ENCODE data around the gene ALKAL2.
A peak's percentile ranks its signal among the peaks of the same experiment; 100 is the strongest.

ALKAL2 gene

GRCh38 chr2:268323-268722 is 19.6 kb downstream of the ALKAL2 start:
- Mint-ChIP-seq H3K9me3 (no peaks in the 10 kb centered on the region), H3K4me3 (no peak overlapping the region), H3K4me1 (ENCODE audit: low read depth) (peaks cover 63% of the 10 kb centered on the region), H3K27ac (no peak overlapping the region), H3K36me3 (ENCODE audit: low read depth) (peaks cover 82% of the 10 kb centered on the region), H3K27me3 (no peaks in the 10 kb centered on the region)
- DNase-seq, result no peak

- Mint-ChIP-seq H3K36me3 (ENCODE audit: low read depth) (peaks cover 77% of the 10 kb centered on the region), H3K27ac (peak within 1 kb of the TSS; percentile 97), H3K4me3 (peak within 1 kb of the TSS; percentile 97), H3K4me1 (ENCODE audit: low read depth) (peaks cover 50% of the 10 kb centered on the region), H3K9me3 (no peaks in the 10 kb centered on the region), H3K27me3 (no peaks in the 10 kb centered on the region)
- DNase-seq, result peak; percentile 96
Observed at GRCh38 chr2:264493-265468, 23.1 kb downstream of the ALKAL2 start, which contains the start of gene ACP1. ACP1 (plus strand) TSS chr2:264947; CDS start chr2:264965, 18 bp downstream.

- Mint-ChIP-seq H3K4me1 (ENCODE audit: low read depth) (peaks cover 45% of the 10 kb centered on the region), H3K9me3 (peaks cover 2% of the 10 kb centered on the region), H3K27me3 (no peaks in the 10 kb centered on the region), H3K4me3 (peak within 1 kb of the TSS; percentile 97), H3K36me3 (ENCODE audit: low read depth) (peaks cover 75% of the 10 kb centered on the region), H3K27ac (peak within 1 kb of the TSS; percentile 97)
- peak; percentile 67 for DNase-seq
Observed at GRCh38 chr2:263774-264492, 24.0 kb downstream of the ALKAL2 start, which contains the start of gene SH3YL1. SH3YL1 (minus strand) TSS chr2:264032; CDS start chr2:263984, 48 bp downstream.

DNA sequence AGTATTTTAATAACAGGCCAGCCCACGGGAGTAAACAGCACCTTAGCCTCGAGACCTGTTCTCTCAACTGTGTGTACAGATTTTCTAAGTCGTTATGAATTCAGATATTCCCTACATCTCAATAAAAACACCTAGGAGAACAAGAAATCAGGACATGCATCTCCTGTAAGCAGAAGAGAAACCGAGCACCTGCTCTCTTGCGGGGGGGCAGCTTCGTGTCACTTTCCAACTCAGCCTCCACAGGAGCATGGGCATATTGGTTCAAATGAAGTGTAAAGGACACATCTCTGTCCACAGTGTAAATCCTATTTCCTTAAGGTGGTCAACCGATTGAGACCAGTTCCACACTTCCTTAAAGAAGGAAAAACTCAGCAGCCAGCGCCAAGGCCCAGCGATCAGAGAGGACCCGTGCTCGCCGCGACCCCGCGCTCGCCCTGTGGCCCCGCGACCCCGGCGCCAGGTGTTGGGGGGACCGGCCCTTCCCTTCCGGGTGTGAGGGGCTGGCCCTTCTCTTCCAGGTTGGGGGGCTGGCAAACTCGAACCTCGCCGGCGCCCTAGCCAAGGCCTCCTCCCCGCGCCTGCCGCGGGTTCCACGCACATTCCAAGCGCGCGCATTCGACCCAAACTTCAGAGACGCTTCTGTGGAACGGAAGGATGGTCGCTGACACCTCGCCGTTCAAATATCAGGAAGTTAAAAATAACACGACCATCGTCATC is 24.7 kb downstream of the ALKAL2 start:
- peaks cover 75% of the 10 kb centered on the region for H3K36me3 Mint-ChIP-seq (ENCODE audit: low read depth)
- H3K27me3 Mint-ChIP-seq, result no peaks in the 10 kb centered on the region
- H3K9me3 Mint-ChIP-seq, result peaks cover 9% of the 10 kb centered on the region
- peak overlapping the region; percentile 97 for H3K4me3 Mint-ChIP-seq
- peak overlapping the region; percentile 82 for H3K27ac Mint-ChIP-seq
- no peak for DNase-seq
- H3K4me1 Mint-ChIP-seq (ENCODE audit: low read depth), result peaks cover 38% of the 10 kb centered on the region

DNA sequence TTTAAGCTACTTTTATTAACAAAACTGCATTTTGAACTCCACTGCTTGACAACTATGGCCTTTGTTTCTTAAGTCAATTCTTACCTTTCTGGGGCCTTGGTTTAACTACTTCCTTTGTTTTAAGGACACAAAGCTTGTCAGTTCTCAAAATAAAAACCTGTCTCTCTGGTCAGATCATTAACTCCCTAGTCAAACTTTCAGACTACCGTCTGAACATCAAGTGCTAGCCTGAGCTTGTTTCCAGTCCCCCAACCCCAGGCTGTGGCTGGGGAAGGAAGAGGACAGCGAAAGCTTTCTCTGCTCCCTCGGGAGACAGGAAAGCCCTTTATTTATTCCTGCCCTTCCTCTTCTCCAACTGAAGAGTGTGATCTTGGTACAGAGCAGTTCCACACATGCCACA is 25.8 kb downstream of the ALKAL2 start:
- H3K4me1 Mint-ChIP-seq (ENCODE audit: low read depth), result peaks cover 27% of the 10 kb centered on the region
- H3K36me3 Mint-ChIP-seq (ENCODE audit: low read depth), result peaks cover 68% of the 10 kb centered on the region
- DNase-seq, result no peak
- H3K27ac Mint-ChIP-seq, result no peak overlapping the region
- no peak overlapping the region for H3K4me3 Mint-ChIP-seq
- H3K27me3 Mint-ChIP-seq, result no peaks in the 10 kb centered on the region
- H3K9me3 Mint-ChIP-seq, result peaks cover 14% of the 10 kb centered on the region

- DNase-seq, result no peak
- Mint-ChIP-seq H3K4me1 (ENCODE audit: low read depth) (peaks cover 14% of the 10 kb centered on the region), H3K27ac (no peak overlapping the region), H3K4me3 (no peak overlapping the region), H3K36me3 (ENCODE audit: low read depth) (peaks cover 54% of the 10 kb centered on the region), H3K9me3 (peaks cover 14% of the 10 kb centered on the region), H3K27me3 (no peaks in the 10 kb centered on the region)
Observed at GRCh38 chr2:260507-261161, 27.3 kb downstream of the ALKAL2 start.

DNA sequence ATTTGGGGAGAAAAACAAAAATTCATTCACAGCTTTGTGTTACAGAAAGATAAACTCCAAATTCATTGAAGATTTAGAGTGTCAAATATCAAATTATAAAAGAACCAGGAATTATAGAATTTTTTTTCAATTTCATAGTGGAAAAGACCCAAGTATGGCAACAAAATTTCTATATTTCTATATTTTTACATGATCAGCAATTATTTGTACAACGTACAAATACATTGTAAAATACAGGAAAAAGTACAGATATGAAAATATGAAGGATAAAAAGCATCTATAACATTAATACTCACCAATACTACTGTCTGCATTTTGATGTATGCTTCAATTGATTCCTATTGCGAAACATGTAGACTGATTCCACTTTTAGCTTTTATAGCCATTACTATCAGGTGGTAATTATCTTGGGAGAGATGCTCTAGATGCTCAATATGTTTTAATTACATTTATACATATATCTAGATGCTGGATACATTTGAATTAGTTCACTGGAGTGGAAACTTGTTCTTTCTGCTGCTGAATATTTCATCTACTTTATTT is 28.0 kb downstream of the ALKAL2 start:
- H3K4me3 Mint-ChIP-seq, result no peak overlapping the region

DNA sequence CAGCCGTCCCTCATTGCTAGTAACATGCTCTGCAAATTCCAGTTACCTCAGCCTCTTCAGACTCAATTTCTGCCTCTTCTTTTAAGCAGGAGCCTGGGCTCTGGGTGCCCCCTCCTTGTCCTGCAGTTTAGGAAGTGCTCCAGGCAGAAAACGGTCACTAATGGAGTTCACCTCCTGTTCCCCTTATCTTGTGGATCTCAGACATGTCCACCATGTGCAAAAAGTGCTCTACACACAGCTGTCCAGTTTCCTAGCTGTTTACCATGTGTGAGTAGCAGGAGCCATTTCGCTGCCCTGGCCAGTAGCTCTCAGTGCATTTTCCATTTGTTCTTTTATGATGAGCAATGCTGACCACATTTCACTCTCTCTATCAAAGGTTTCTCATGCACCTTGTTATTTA is 29.0 kb downstream of the ALKAL2 start:
- Mint-ChIP-seq H3K27ac (no peak overlapping the region), H3K4me1 (ENCODE audit: low read depth) (peaks cover 13% of the 10 kb centered on the region), H3K9me3 (peaks cover 14% of the 10 kb centered on the region), H3K27me3 (no peaks in the 10 kb centered on the region), H3K36me3 (ENCODE audit: low read depth) (peaks cover 45% of the 10 kb centered on the region), H3K4me3 (no peak overlapping the region)
- no peak for DNase-seq

More for the DNA sequence above, 28.0 kb downstream of the ALKAL2 start:
- H3K27ac Mint-ChIP-seq, result no peak overlapping the region
- no peaks in the 10 kb centered on the region for H3K27me3 Mint-ChIP-seq
- peaks cover 47% of the 10 kb centered on the region for H3K36me3 Mint-ChIP-seq (ENCODE audit: low read depth)
- H3K4me1 Mint-ChIP-seq (ENCODE audit: low read depth), result peaks cover 13% of the 10 kb centered on the region
- DNase-seq, result no peak
- peaks cover 14% of the 10 kb centered on the region for H3K9me3 Mint-ChIP-seq

- Mint-ChIP-seq H3K36me3 (ENCODE audit: low read depth) (peaks cover 40% of the 10 kb centered on the region), H3K27me3 (no peaks in the 10 kb centered on the region), H3K27ac (no peak overlapping the region), H3K9me3 (peaks cover 14% of the 10 kb centered on the region), H3K4me1 (ENCODE audit: low read depth) (peaks cover 7% of the 10 kb centered on the region), H3K4me3 (no peak overlapping the region)
- DNase-seq, result no peak
Observed at GRCh38 chr2:257842-258241, 30.0 kb downstream of the ALKAL2 start.

DNA sequence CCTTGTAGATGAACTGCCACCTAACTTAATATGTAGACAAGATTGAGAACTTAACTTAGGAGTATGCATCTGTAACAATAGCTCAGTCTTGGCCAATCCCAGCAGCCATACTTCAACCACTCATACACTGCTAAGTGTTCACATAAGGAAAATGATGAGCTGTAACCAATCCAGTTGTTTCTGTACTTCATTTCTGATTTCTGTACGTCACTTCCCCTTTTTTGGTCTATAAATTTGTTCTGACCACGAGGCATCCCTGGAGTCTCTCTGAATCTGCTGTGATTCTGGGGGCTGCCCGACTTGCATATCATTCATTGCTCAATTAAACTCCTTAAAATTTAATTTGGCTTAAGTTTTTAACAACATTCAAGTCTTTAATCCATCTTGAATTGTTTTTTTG is 30.5 kb downstream of the ALKAL2 start:
- Mint-ChIP-seq H3K27me3 (no peaks in the 10 kb centered on the region), H3K4me1 (ENCODE audit: low read depth) (peaks cover 3% of the 10 kb centered on the region), H3K9me3 (peaks cover 14% of the 10 kb centered on the region), H3K27ac (no peak overlapping the region), H3K4me3 (no peak overlapping the region), H3K36me3 (ENCODE audit: low read depth) (peaks cover 38% of the 10 kb centered on the region)
- DNase-seq, result no peak

- Mint-ChIP-seq H3K27ac (no peak overlapping the region), H3K4me3 (no peak overlapping the region), H3K27me3 (no peaks in the 10 kb centered on the region), H3K9me3 (peaks cover 14% of the 10 kb centered on the region), H3K36me3 (ENCODE audit: low read depth) (peaks cover 39% of the 10 kb centered on the region), H3K4me1 (ENCODE audit: low read depth) (no peaks in the 10 kb centered on the region)
- DNase-seq, result no peak
Observed at GRCh38 chr2:256094-256493, 31.8 kb downstream of the ALKAL2 start.

GRCh38 chr2:255195-255594 is 32.7 kb downstream of the ALKAL2 start:
- H3K4me3 Mint-ChIP-seq, result no peak overlapping the region
- H3K36me3 Mint-ChIP-seq (ENCODE audit: low read depth), result peaks cover 31% of the 10 kb centered on the region
- no peak overlapping the region for H3K27ac Mint-ChIP-seq
- no peak for DNase-seq
- no peaks in the 10 kb centered on the region for H3K27me3 Mint-ChIP-seq
- H3K9me3 Mint-ChIP-seq, result peaks cover 14% of the 10 kb centered on the region
- no peaks in the 10 kb centered on the region for H3K4me1 Mint-ChIP-seq (ENCODE audit: low read depth)

DNA sequence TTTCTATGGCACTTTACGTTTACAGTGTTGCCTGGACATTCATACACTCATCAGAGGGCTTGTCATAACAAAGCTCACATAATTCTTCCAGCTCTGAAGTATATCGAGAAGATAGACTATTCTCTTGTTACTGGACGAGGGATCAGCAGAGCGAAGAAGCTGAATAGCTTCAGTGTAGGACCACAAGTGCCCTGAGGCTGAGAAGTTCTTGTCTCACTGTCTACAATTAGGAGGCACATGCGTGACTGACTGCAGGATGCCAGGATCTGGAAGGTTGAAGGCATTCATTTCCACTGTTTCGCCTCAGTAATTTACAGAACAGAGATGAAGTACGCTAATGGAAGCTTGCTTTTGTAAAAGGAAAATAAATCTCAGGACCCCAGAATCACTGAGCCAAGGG is 33.6 kb downstream of the ALKAL2 start:
- Mint-ChIP-seq H3K4me1 (ENCODE audit: low read depth) (no peaks in the 10 kb centered on the region), H3K9me3 (peaks cover 14% of the 10 kb centered on the region), H3K27ac (no peak overlapping the region), H3K4me3 (no peak overlapping the region), H3K36me3 (ENCODE audit: low read depth) (peaks cover 33% of the 10 kb centered on the region), H3K27me3 (no peaks in the 10 kb centered on the region)
- no peak for DNase-seq
